ENCODE data around the gene CSTB. TPM values are rescaled to one million over a fixed set of nuclear protein-coding genes. Genes with fewer than 3 reads are reported as not detected.

Gene CSTB
- total and polyA plus RNA-seq, 2 donors (not counting 1 experiment from before 2014, with no cell fraction given) = 14.0 to 28.3 TPM

GRCh38 chr21:43758811-43759210 lies 17.3 kb downstream of the CSTB start:
- no peak overlapping the region for H3K27ac Mint-ChIP-seq
- peaks cover 0 to 8% (median 0%) of the 10 kb centered on the region in 3 donors for H3K9me3 ChIP-seq (ENCODE audit: control extremely low read depth in 1 of 3, control insufficient read depth in 2 of 3, insufficient read depth in 1 of 3, low read length in 2 of 3)
- H3K27me3 ChIP-seq (replicated peaks in 1 of 4; ENCODE audit: control extremely low read depth in 1 of 4, control insufficient read depth in 3 of 4, insufficient read depth in 4 of 4, low read length in 3 of 4) = no peaks in the 10 kb centered on the region
- H3K4me2 ChIP-seq (replicated peaks; ENCODE audit: low read depth, low read length, poor library complexity, severe bottlenecking) = no peak overlapping the region
- no peak overlapping the region for H3K4me3 Mint-ChIP-seq
- no peaks in the 10 kb centered on the region for H3K9me3 Mint-ChIP-seq (ENCODE audit: insufficient read depth)
- no peak for TF ChIP-seq EZH2 (IDR thresholded peaks at IDR 0.05; ENCODE audit: borderline replicate concordance, insufficient read depth, low read depth, low read length, poor library complexity, severe bottlenecking)
- no peak for TF ChIP-seq CTCF (IDR thresholded peaks at IDR 0.05)
- WGBS (ENCODE audit: insufficient coverage) = 92% methylated on average over 8 of the region's 10 CpGs
- H2AFZ ChIP-seq (ENCODE audit: insufficient read depth, low read depth, low read length, poor library complexity, severe bottlenecking) = no peak overlapping the region
- no peak overlapping the region for H3K27ac ChIP-seq (ENCODE audit: low read length in 2 of 2)
- H3K27me3 Mint-ChIP-seq = no peaks in the 10 kb centered on the region
- ATAC-seq (ENCODE audit: low read depth) (no peak), DNase-seq (no peak)
- CTCF ChIA-PET = no interaction called here
- POLR2A ChIA-PET = interaction anchor here (0.7 kb wide), 1 partner anchor 13 kb away, joined by 3 read pairs; no protein-coding TSS in a partner anchor
- H3K9ac ChIP-seq (ENCODE audit: low read length) = no peak overlapping the region
- H4K20me1 ChIP-seq (ENCODE audit: control insufficient read depth, insufficient read depth, low read length, poor library complexity, severe bottlenecking) = no peaks in the 10 kb centered on the region
- H3K79me2 ChIP-seq (ENCODE audit: control insufficient read depth, insufficient read depth, low read length) = no peaks in the 10 kb centered on the region
- H3K4me3 ChIP-seq (ENCODE audit: control extremely low read depth in 1 of 5, extremely low read depth in 1 of 5, insufficient read depth in 1 of 5, low read depth in 2 of 5, low read length in 4 of 5) = no peak overlapping the region
- intact Hi-C loops (cut with micrococcal nuclease) = no loop called here
- peaks cover 0 to 29% of the 10 kb centered on the region in 2 experiments for H3K36me3 ChIP-seq (replicated peaks in 1 of 2; ENCODE audit: control extremely low read depth in 1 of 2, control insufficient read depth in 1 of 2, extremely low read depth in 1 of 2, insufficient read depth in 2 of 2, low read length in 1 of 2)
- no peaks in the 10 kb centered on the region for H3K4me1 Mint-ChIP-seq
- no peaks in the 10 kb centered on the region for H3K4me1 ChIP-seq (ENCODE audit: control insufficient read depth in 2 of 2, insufficient read depth in 2 of 2, low read length in 2 of 2)

- Histone ChIP-seq H3K9me3 (ENCODE audit: control extremely low read depth in 1 of 3, control insufficient read depth in 2 of 3, insufficient read depth in 1 of 3, low read length in 2 of 3) (peaks cover 0 to 8% (median 0%) of the 10 kb centered on the region in 3 donors), H2AFZ (ENCODE audit: insufficient read depth, low read depth, low read length, poor library complexity, severe bottlenecking) (no peak overlapping the region), H3K27me3 (replicated peaks in 1 of 4; ENCODE audit: control extremely low read depth in 1 of 4, control insufficient read depth in 3 of 4, insufficient read depth in 4 of 4, low read length in 3 of 4) (no peaks in the 10 kb centered on the region), H3K4me3 (ENCODE audit: control extremely low read depth in 1 of 5, extremely low read depth in 1 of 5, insufficient read depth in 1 of 5, low read depth in 2 of 5, low read length in 4 of 5) (no peak overlapping the region), H3K79me2 (ENCODE audit: control insufficient read depth, insufficient read depth, low read length) (no peaks in the 10 kb centered on the region), H3K36me3 (replicated peaks in 1 of 2; ENCODE audit: control extremely low read depth in 1 of 2, control insufficient read depth in 1 of 2, extremely low read depth in 1 of 2, insufficient read depth in 2 of 2, low read length in 1 of 2) (peaks cover 0 to 35% of the 10 kb centered on the region in 2 experiments), H3K9ac (ENCODE audit: low read length) (no peak overlapping the region), H4K20me1 (ENCODE audit: control insufficient read depth, insufficient read depth, low read length, poor library complexity, severe bottlenecking) (no peaks in the 10 kb centered on the region), H3K27ac (ENCODE audit: low read length in 2 of 2) (no peak overlapping the region), H3K4me1 (ENCODE audit: control insufficient read depth in 2 of 2, insufficient read depth in 2 of 2, low read length in 2 of 2) (no peaks in the 10 kb centered on the region), H3K4me2 (replicated peaks; ENCODE audit: low read depth, low read length, poor library complexity, severe bottlenecking) (no peak overlapping the region)
- 96% methylated on average over 18 of the region's 18 CpGs for WGBS (ENCODE audit: insufficient coverage)
- H3K9me3 Mint-ChIP-seq (ENCODE audit: insufficient read depth) = no peaks in the 10 kb centered on the region
- no peak for ATAC-seq (ENCODE audit: low read depth)
- H3K4me1 Mint-ChIP-seq = no peaks in the 10 kb centered on the region
- H3K27me3 Mint-ChIP-seq = no peaks in the 10 kb centered on the region
- POLR2A ChIA-PET = interaction anchor here (0.7 kb wide), 1 partner anchor 14 kb away, joined by 3 read pairs; no protein-coding TSS in a partner anchor
- DNase-seq = no peak
- CTCF ChIA-PET = no interaction called here
- H3K27ac Mint-ChIP-seq = no peak overlapping the region
- TF ChIP-seq EZH2 (IDR thresholded peaks at IDR 0.05; ENCODE audit: borderline replicate concordance, insufficient read depth, low read depth, low read length, poor library complexity, severe bottlenecking) = no peak
- no peak for TF ChIP-seq CTCF (IDR thresholded peaks at IDR 0.05)
- no peak overlapping the region for H3K4me3 Mint-ChIP-seq
- intact Hi-C loops (cut with micrococcal nuclease) = no loop called here
Observed at GRCh38 chr21:43758111-43758641, 17.9 kb downstream of the CSTB start.

Measured in B cell (primary cell).